Liver (tissue), 3 donors: ENCODE data around the gene IL36B.

Source experiments
- RAD21 ChIP-seq, 2 donors: IDR thresholded peaks; 2 replicates each; pipeline ENCODE4 v1.6.1; 2016; ENCODE audit warnings: antibody characterized with exemption in 2 of 2, mild to moderate bottlenecking in 2 of 2
- TF ChIP-seq, protein P1 (sequence below): fragments of 150-350 bp; IDR thresholded peaks from 2 replicates; pipeline ENCODE4 v1.5.1; 2017; ENCODE audit warnings: improper control_type of control experiment, low read depth, low read length; ENCODE audit not compliant: missing input control
- donor health status: healthy.
- donor health status: healthy.

DNA sequence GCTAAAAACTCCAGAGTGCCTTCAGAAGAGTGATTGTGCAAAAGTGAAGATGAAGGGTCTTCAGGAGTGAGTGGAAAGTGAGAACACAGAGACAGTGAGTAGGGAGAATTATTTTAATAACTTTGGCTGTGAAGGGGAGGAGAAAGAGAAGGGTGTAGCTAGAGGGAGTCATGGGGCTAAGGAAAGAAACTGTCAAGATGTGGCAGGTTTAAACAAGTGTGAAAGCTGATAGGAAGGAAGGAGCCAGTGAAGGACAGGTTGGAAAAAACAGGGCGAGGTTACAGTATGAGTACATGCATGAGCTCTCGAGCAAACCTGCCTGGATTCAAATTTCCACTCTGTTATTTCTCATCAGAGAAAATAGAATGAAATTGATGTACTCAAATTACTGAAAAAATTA is 32.9 kb upstream of the IL36B start:
- TF ChIP-seq, protein P1, sequence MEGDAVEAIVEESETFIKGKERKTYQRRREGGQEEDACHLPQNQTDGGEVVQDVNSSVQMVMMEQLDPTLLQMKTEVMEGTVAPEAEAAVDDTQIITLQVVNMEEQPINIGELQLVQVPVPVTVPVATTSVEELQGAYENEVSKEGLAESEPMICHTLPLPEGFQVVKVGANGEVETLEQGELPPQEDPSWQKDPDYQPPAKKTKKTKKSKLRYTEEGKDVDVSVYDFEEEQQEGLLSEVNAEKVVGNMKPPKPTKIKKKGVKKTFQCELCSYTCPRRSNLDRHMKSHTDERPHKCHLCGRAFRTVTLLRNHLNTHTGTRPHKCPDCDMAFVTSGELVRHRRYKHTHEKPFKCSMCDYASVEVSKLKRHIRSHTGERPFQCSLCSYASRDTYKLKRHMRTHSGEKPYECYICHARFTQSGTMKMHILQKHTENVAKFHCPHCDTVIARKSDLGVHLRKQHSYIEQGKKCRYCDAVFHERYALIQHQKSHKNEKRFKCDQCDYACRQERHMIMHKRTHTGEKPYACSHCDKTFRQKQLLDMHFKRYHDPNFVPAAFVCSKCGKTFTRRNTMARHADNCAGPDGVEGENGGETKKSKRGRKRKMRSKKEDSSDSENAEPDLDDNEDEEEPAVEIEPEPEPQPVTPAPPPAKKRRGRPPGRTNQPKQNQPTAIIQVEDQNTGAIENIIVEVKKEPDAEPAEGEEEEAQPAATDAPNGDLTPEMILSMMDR = no peak
- no peak for TF ChIP-seq RAD21 (IDR thresholded peaks at IDR 0.05)
